ENCODE measurements around the gene AKT1. TPM values are rescaled to one million over a fixed set of nuclear protein-coding genes. Genes with fewer than 3 reads are reported as not detected.

AKT1 gene
- polyA plus RNA-seq, 2 of the 4 experiments (the other 2 are of a cell fraction): 70.2 to 93.8 TPM

DNA sequence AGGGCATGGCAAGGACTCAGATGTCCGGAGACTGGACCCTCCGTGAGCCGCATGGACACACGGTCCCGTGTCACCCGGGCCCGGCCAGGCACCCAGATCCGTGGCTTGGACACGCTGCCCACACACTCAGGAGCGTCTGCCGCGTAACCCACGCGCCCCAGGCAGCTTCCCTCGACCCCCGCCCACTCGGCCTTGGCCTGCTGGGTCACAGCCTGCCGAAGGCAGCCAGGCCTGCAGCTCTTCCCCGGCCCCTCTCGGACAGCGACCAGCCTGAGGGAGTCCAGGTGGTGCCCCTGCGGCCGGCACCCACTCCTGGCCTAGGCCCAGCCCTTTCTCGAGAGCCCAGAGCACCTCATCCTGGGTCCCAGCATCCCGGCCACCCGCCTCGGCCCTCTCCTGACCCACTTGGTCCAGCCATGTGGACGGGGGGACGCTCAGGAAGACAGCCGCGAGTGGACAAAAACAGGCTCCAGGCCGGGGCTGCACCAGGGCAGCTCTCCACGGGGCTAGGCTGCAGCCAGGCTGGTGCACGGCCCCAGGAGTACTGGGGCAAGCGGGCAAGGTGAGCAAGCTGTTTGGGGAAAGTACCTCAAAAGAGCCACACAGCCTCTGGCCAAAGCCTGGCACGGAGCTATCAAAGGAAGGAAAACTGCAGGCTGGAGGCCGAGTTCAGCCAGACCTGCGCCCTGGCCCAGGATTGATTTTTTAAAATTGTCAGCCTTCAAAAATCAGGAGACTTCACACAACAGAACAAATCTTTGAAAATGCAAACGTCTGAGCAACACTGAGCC is 6.5 kb downstream of the AKT1 start:
- Histone ChIP-seq H3K27ac (no peak overlapping the region), H3K4me3 (no peak overlapping the region), H3K4me2 (no peak overlapping the region), H3K4me1 (peaks cover 32% of the 10 kb centered on the region; the same call in 2 of the 3 replicates), H3K9me3 (no peaks in the 10 kb centered on the region)
- POLR2A ChIA-PET: no interaction called here
- CTCF ChIA-PET: interaction anchor here (0.7 to 6.1 kb wide), 8 partner anchors 12 to 37 kb away, joined by 3 to 48 read pairs (median 4); no protein-coding TSS in a partner anchor
- DNase-seq (ENCODE audit: low read depth in 1 of 2, low spot score in 1 of 2): no peak
- ATAC-seq: no peak
- FAIRE-seq: no peak
- WGBS (ENCODE audit: missing lambda C conversion rate): 94% methylated on average over 30 of the region's 39 CpGs
- TF ChIP-seq POLR2A (IDR thresholded peaks at IDR 0.05; ENCODE audit: low read length) (no peak), USF2 (IDR thresholded peaks at IDR 0.05) (no peak), ZSCAN20 (CRISPR knock-in tag; IDR thresholded peaks at IDR 0.05) (no peak), TP53 (CRISPR knock-in tag; IDR thresholded peaks at IDR 0.05) (no peak), CBX2 (IDR thresholded peaks at IDR 0.05; ENCODE audit: borderline replicate concordance, low read depth) (no peak), RARB (CRISPR knock-in tag; IDR thresholded peaks at IDR 0.05) (no peak), PHF8 (IDR thresholded peaks at IDR 0.05; ENCODE audit: borderline replicate concordance, low read depth) (no peak), REST (IDR thresholded peaks at IDR 0.05) (no peak), RAD21 (conservative IDR thresholded peaks at IDR 0.05 in 1 of 2, IDR thresholded peaks at IDR 0.05 in 1 of 2) (no peak), PBX3 (IDR thresholded peaks at IDR 0.05) (no peak)

- POLR2A ChIA-PET: no interaction called here
- ATAC-seq (no peak), FAIRE-seq (no peak), DNase-seq (ENCODE audit: low read depth in 1 of 2, low spot score in 1 of 2) (no peak)
- Histone ChIP-seq H3K9me3 (no peaks in the 10 kb centered on the region), H3K4me2 (no peak overlapping the region), H3K27ac (no peak overlapping the region), H3K4me3 (no peak overlapping the region), H3K4me1 (peaks cover 24% of the 10 kb centered on the region; the same call in 2 of the 3 replicates)
- CTCF ChIA-PET: interaction anchor here (1.3 to 6.1 kb wide), 3 partner anchors 12 to 38 kb away, joined by 4 to 48 read pairs (median 9); no protein-coding TSS in a partner anchor
- 95% methylated on average over 10 of the region's 14 CpGs for WGBS (ENCODE audit: missing lambda C conversion rate)
- TF ChIP-seq SMC3 (IDR thresholded peaks at IDR 0.05): no peak
- TF ChIP-seq BCL3 (IDR thresholded peaks at IDR 0.05): no peak
- TF ChIP-seq RARB (CRISPR knock-in tag; IDR thresholded peaks at IDR 0.05): no peak
- TF ChIP-seq, protein P1, sequence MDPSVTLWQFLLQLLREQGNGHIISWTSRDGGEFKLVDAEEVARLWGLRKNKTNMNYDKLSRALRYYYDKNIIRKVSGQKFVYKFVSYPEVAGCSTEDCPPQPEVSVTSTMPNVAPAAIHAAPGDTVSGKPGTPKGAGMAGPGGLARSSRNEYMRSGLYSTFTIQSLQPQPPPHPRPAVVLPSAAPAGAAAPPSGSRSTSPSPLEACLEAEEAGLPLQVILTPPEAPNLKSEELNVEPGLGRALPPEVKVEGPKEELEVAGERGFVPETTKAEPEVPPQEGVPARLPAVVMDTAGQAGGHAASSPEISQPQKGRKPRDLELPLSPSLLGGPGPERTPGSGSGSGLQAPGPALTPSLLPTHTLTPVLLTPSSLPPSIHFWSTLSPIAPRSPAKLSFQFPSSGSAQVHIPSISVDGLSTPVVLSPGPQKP (IDR thresholded peaks at IDR 0.05; ENCODE audit: low read depth, low read length): no peak
- TF ChIP-seq, protein P2, sequence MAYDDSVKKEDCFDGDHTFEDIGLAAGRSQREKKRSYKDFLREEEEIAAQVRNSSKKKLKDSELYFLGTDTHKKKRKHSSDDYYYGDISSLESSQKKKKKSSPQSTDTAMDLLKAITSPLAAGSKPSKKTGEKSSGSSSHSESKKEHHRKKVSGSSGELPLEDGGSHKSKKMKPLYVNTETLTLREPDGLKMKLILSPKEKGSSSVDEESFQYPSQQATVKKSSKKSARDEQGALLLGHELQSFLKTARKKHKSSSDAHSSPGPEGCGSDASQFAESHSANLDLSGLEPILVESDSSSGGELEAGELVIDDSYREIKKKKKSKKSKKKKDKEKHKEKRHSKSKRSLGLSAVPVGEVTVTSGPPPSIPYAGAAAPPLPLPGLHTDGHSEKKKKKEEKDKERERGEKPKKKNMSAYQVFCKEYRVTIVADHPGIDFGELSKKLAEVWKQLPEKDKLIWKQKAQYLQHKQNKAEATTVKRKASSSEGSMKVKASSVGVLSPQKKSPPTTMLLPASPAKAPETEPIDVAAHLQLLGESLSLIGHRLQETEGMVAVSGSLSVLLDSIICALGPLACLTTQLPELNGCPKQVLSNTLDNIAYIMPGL (CRISPR knock-in tag; IDR thresholded peaks at IDR 0.05; ENCODE audit: borderline replicate concordance): no peak
- no peak for TF ChIP-seq ATOH8 (CRISPR knock-in tag; IDR thresholded peaks at IDR 0.05; ENCODE audit: low read depth)
- no peak for TF ChIP-seq MAFK (IDR thresholded peaks at IDR 0.05; ENCODE audit: partially characterized antibody)
- TF ChIP-seq HEYL (CRISPR knock-in tag; IDR thresholded peaks at IDR 0.05): no peak
- TF ChIP-seq FOXS1 (CRISPR knock-in tag; IDR thresholded peaks at IDR 0.05): no peak
- TF ChIP-seq REST (IDR thresholded peaks at IDR 0.05): no peak
These were observed 7.3 kb downstream of the AKT1 start for GRCh38 chr14:104788161-104788818.
